IPS-NIHi7 (cell line): ENCODE data around the gene NCK2.

ENCODE experiments used
- DNase-seq: peaks from one replicate; pipeline ENCODE4 v3.0.0; 2012; ENCODE audit warnings: mixed read lengths; ENCODE audit errors: extremely low spot score

NCK2 gene

GRCh38 chr2:105744909-105745853 lies at the start of gene NCK2:
Gene NCK2, plus strand, starts transcription at chr2:105744912. Its CDS starts 110,152 bp downstream, at chr2:105855064.
- peak; percentile 58 for DNase-seq

GRCh38 chr2:105697781-105698449 lies 46.8 kb upstream of the NCK2 start:
- DNase-seq, result no peak

- DNase-seq, result no peak
Observed at GRCh38 chr2:105698820-105699219, 45.9 kb upstream of the NCK2 start.

GRCh38 chr2:105701042-105701441 lies 43.7 kb upstream of the NCK2 start:
- no peak for DNase-seq

- DNase-seq, result no peak
Observed at GRCh38 chr2:105708697-105709096, 36.0 kb upstream of the NCK2 start.

GRCh38 chr2:105711394-105711793 lies 33.3 kb upstream of the NCK2 start:
- no peak for DNase-seq

GRCh38 chr2:105712166-105712915 lies 32.4 kb upstream of the NCK2 start:
- no peak for DNase-seq

GRCh38 chr2:105712981-105713596 lies 31.6 kb upstream of the NCK2 start:
- no peak for DNase-seq

GRCh38 chr2:105714141-105714540 lies 30.6 kb upstream of the NCK2 start:
- no peak for DNase-seq

- no peak for DNase-seq
Observed at GRCh38 chr2:105718846-105719481, 25.7 kb upstream of the NCK2 start.

- no peak for DNase-seq
Observed at GRCh38 chr2:105721991-105722511, 22.7 kb upstream of the NCK2 start.

- DNase-seq, result no peak
Observed at GRCh38 chr2:105722726-105723297, 21.9 kb upstream of the NCK2 start.

GRCh38 chr2:105723431-105723830 lies 21.3 kb upstream of the NCK2 start:
- no peak for DNase-seq

- DNase-seq, result no peak
Observed at GRCh38 chr2:105725388-105725787, 19.3 kb upstream of the NCK2 start.

GRCh38 chr2:105730170-105730569 lies 14.5 kb upstream of the NCK2 start:
- DNase-seq, result no peak

- no peak for DNase-seq
Observed at GRCh38 chr2:105731511-105731910, 13.2 kb upstream of the NCK2 start.

- DNase-seq, result no peak
Observed at GRCh38 chr2:105732101-105732500, 12.6 kb upstream of the NCK2 start.

- no peak for DNase-seq
Observed at GRCh38 chr2:105732955-105733607, 11.6 kb upstream of the NCK2 start.

GRCh38 chr2:105733875-105734274 lies 10.8 kb upstream of the NCK2 start:
- no peak for DNase-seq
